Measurements from ENCODE around the gene GDF15.

DNA sequence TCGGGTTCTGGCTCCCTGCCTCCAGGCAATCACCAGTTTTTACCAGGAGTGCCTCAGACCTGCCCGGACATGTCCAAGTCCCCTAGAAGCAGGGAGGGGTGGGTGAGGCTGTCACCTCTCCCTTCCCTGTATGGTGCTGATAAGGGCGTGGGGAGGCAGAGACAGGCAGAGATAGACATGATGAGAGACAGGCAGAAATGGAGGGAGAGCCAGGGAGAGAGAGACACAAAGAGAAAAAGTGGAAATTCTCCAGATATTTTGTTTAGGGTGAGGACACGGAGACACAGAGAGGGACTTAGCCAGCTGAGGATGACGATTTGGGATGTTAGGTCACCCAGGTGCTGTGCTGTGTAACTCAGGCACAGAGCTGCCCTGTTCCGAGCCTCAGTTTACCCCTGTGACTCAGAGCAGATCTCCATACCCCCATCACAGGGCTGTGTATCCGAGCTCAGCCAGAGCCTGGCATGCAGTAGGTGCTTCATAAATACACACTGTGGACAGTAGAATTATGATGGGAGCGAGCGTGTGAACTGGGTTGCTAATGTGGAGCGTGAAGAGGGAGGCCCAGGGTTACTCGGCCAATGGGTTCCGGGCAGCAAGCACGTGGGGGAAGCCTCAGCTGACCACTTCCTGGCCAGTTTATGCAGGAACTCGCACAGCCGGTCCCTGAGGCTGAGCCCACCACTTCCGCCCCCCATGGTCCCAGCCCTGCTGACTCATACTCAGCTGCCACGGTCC is 11.9 kb upstream of the GDF15 start:
- TF ChIP-seq, protein P1, sequence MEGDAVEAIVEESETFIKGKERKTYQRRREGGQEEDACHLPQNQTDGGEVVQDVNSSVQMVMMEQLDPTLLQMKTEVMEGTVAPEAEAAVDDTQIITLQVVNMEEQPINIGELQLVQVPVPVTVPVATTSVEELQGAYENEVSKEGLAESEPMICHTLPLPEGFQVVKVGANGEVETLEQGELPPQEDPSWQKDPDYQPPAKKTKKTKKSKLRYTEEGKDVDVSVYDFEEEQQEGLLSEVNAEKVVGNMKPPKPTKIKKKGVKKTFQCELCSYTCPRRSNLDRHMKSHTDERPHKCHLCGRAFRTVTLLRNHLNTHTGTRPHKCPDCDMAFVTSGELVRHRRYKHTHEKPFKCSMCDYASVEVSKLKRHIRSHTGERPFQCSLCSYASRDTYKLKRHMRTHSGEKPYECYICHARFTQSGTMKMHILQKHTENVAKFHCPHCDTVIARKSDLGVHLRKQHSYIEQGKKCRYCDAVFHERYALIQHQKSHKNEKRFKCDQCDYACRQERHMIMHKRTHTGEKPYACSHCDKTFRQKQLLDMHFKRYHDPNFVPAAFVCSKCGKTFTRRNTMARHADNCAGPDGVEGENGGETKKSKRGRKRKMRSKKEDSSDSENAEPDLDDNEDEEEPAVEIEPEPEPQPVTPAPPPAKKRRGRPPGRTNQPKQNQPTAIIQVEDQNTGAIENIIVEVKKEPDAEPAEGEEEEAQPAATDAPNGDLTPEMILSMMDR (IDR thresholded peaks at IDR 0.05 in 2 of 3, conservative IDR thresholded peaks at IDR 0.05 in 1 of 3; ENCODE audit: borderline replicate concordance in 1 of 3, insufficient read depth in 1 of 3, low read depth in 2 of 3, low read length in 2 of 3), result no peak
- TF ChIP-seq EZH2 (IDR thresholded peaks at IDR 0.05) (no peak), SRF (IDR thresholded peaks at IDR 0.05; ENCODE audit: low read depth) (no peak)
- TF ChIP-seq, protein P2, sequence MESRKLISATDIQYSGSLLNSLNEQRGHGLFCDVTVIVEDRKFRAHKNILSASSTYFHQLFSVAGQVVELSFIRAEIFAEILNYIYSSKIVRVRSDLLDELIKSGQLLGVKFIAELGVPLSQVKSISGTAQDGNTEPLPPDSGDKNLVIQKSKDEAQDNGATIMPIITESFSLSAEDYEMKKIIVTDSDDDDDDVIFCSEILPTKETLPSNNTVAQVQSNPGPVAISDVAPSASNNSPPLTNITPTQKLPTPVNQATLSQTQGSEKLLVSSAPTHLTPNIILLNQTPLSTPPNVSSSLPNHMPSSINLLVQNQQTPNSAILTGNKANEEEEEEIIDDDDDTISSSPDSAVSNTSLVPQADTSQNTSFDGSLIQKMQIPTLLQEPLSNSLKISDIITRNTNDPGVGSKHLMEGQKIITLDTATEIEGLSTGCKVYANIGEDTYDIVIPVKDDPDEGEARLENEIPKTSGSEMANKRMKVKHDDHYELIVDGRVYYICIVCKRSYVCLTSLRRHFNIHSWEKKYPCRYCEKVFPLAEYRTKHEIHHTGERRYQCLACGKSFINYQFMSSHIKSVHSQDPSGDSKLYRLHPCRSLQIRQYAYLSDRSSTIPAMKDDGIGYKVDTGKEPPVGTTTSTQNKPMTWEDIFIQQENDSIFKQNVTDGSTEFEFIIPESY (IDR thresholded peaks at IDR 0.05; ENCODE audit: extremely low read depth, insufficient replicate concordance, low read length), result peak; percentile 22

Data from HCT116 (cell line).